ELR (cell line): ENCODE results near the gene EEFSEC.

Source experiments
- DNase-seq: peaks from one replicate; pipeline ENCODE4 v3.0.0-alpha.2; 2015; ENCODE audit warnings: low read depth

The EEFSEC gene

GRCh38 chr3:128449111-128449638, 295.9 kb downstream of the EEFSEC start:
- peak; percentile 22 for DNase-seq

GRCh38 chr3:128452120-128452519, 298.8 kb downstream of the EEFSEC start:
- DNase-seq, result no peak

GRCh38 chr3:128452678-128453275, 299.5 kb downstream of the EEFSEC start:
- no peak for DNase-seq

GRCh38 chr3:128453501-128454309, 300.4 kb downstream of the EEFSEC start:
- no peak for DNase-seq

- no peak for DNase-seq
These were observed 301.0 kb downstream of the EEFSEC start for GRCh38 chr3:128454310-128454618.

- no peak for DNase-seq
These were observed 301.8 kb downstream of the EEFSEC start for GRCh38 chr3:128455116-128455515.

DNA sequence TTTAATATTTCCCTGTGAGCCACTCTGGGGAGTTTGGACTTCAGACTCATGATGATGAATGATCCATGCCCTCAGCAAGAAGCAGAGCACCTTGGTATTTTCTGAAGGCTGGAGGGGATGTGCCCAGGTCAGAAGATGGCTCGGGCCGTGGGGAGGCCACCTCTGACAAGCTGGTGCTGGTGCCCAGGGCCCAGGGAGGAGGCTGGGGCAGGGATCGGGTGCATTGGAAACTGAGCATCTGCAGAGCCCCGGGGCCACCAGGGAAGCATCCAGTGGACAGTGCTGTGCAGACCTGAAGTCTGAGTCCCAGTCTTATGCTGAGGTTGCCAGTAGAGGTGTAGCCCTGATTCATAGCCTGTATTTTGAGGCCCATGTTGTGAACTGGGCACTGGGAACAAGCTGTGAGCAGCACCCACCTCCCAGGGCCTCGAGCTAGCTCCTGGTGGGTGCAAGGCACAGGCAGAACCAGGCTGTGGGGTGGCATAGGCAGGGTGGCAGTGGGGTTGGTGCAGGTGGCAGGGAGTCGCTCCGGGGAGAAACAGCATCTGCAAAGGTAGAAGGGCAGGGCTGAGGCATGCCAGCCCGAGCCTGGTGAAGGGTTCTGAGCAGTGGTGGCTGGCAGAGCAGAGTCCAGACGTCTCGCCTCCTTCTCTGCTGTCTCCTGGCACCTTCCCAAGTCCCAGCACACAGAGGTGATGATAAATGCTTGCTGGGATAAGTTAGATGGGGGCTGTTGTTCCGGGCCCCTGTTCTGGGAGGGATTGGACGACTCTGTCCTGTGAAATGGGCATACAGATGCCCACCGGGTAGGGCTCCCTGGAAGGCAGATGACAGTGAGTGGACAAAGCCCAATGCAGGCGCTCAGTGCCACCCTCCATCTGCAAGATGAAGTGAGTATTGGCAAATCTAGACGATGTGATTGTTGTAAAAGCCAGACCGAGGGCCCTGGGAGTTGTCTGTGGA, 302.8 kb downstream of the EEFSEC start:
- DNase-seq, result no peak

DNA sequence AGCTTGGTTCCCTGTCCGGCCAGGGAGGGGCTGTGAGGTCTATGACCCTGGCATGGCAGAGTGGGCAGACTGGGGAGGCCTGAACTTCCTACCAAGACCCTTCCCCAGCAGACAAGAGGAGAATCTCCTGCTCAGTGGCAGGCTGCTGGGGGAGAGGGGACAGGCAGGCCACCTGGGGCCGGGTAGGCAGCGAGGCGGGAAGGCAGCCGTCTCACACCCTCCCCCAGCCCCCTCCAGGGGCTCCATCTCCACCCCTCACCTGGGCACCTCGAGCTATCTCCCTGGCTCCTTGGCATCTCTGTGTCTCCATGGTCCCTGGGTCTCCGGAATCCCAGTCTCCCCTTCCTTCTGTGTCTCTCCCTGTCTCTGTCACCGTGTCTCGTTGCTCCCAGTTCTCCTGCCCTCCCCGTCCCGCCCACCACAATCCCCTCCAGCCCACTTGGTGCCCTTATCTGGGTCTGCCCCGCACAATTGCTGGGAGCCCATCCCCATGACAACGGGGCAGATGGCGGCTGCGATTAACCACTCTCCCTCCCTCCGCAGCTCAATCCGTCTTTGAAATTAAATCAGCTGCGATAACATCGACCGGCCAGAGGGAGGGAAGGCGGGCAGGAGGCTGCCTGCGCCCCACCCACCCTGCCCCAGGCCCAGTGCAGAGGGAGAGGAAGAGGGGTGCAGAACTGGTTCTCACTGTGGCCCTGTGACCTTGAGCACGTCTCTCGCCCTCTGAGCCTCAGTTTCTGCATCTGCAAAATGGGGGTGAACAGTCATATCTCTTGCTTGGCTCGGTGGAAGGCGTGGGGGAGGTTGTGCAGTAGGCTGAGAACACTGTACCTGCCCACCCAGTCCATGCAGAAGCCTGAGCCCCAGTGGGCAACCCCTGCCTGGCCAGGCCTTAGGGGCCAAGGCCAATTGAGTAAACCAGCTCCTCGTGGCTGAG, 303.8 kb downstream of the EEFSEC start:
- no peak for DNase-seq

GRCh38 chr3:128457937-128458336, 304.7 kb downstream of the EEFSEC start:
- DNase-seq, result no peak
